Neutrophil (primary cell): ENCODE data around the gene TTC3.
"Not testable (repeated sequence)": the region's sequence is repeated elsewhere in the genome, so short reads cannot be mapped to it uniquely, and the experiment has no call there.

Experiments used
- H3K27ac ChIP-seq: fragments of 200-600 bp; sonication (generic); 2 replicates; pipeline ENCODE4 v1.5.1; 2016; ENCODE audit warnings: mild to moderate bottlenecking, moderate library complexity
- H3K27me3 ChIP-seq: fragments of 200-600 bp; sonication (generic); 2 replicates; pipeline ENCODE4 v1.6.0; 2016; ENCODE audit warnings: mild to moderate bottlenecking
- H3K36me3 ChIP-seq: fragments of 200-600 bp; sonication (generic); 2 replicates; pipeline ENCODE4 v1.5.1; 2017
- H3K4me1 ChIP-seq, 2 experiments: fragments of 200-600 bp in 1 of 2; sonication (generic) in 1 of 2; 1 replicate in 1 of 2; 2 replicates in 1 of 2; pipeline versions ENCODE4 v1.5.1 to v1.6.1; 2013 to 2016; ENCODE audit warnings: low read depth in 1 of 2, low read length in 1 of 2, mild to moderate bottlenecking in 1 of 2, moderate library complexity in 1 of 2; ENCODE audit not compliant: control insufficient read depth in 1 of 2, insufficient read depth in 1 of 2
- H3K4me3 ChIP-seq, 2 experiments: fragments of 200-600 bp in 1 of 2; sonication (generic) in 1 of 2; 1 replicate in 1 of 2; 2 replicates in 1 of 2; pipeline ENCODE4 v1.5.1; 2013 to 2016; ENCODE audit warnings: low read depth in 1 of 2, low read length in 1 of 2, mild to moderate bottlenecking in 1 of 2, moderate library complexity in 1 of 2
- H3K9me3 ChIP-seq: fragments of 200-600 bp; sonication (generic); 2 replicates; pipeline ENCODE4 v1.5.1; 2016
- CTCF ChIP-seq: fragments of 200-600 bp; sonication (generic); IDR thresholded peaks from 2 replicates; pipeline ENCODE4 v1.5.1; 2016; ENCODE audit warnings: antibody characterized with exemption

TTC3 gene

GRCh38 chr21:37032877-37033471 is 40.1 kb upstream of the TTC3 start:
- no peak for TF ChIP-seq CTCF
- no peaks in the 10 kb centered on the region for H3K27me3 ChIP-seq
- H3K27ac ChIP-seq, result no peak overlapping the region
- no peaks in the 10 kb centered on the region for H3K36me3 ChIP-seq
- H3K4me1 ChIP-seq, result no peaks in the 10 kb centered on the region
- no peak overlapping the region for H3K4me3 ChIP-seq
- H3K9me3 ChIP-seq, result no peaks in the 10 kb centered on the region

DNA sequence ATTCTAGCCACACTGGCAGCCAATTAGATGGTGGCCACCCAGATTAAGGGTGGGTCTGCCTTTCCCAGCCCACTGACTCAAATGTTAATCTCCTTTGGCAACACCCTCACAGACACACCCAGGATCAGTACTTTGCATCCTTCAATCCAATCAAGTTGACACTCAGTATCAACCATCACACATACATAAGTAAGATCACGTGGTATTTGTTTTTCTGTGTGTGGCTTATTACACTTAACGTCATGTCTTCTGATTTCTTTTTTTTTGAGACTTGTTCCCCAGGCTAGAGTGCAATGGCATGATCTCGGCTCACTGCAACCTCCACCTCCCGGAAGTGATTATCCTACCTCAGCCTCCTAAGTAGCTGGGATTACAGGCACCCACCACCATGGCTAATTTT is 38.7 kb upstream of the TTC3 start:
- H3K27ac ChIP-seq, H3K4me1 ChIP-seq, H3K9me3 ChIP-seq, H3K27me3 ChIP-seq, H3K4me3 ChIP-seq, H3K36me3 ChIP-seq: not testable (repeated sequence)

DNA sequence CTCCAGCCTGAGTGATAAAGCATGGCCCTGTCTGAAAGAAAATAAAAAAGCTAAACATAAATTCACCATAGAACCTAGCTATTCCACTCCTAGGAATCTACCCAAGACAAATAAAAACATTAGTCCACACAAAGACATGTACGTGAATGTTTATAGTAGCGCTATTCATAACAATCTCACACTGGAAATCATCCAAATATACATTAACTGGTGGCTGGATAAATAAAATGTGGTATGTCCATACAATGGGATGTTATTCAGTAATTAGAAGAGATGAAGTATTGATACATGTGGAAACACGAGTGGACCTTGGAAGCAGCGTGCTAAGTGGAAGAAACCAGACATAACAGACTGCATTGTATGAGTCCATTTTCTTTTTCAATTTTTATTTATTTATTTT is 36.9 kb upstream of the TTC3 start:
- no peaks in the 10 kb centered on the region for H3K4me1 ChIP-seq
- no peak for TF ChIP-seq CTCF
- H3K27ac ChIP-seq, result no peak overlapping the region
- no peaks in the 10 kb centered on the region for H3K27me3 ChIP-seq
- no peaks in the 10 kb centered on the region for H3K9me3 ChIP-seq
- no peaks in the 10 kb centered on the region for H3K36me3 ChIP-seq
- no peak overlapping the region for H3K4me3 ChIP-seq

DNA sequence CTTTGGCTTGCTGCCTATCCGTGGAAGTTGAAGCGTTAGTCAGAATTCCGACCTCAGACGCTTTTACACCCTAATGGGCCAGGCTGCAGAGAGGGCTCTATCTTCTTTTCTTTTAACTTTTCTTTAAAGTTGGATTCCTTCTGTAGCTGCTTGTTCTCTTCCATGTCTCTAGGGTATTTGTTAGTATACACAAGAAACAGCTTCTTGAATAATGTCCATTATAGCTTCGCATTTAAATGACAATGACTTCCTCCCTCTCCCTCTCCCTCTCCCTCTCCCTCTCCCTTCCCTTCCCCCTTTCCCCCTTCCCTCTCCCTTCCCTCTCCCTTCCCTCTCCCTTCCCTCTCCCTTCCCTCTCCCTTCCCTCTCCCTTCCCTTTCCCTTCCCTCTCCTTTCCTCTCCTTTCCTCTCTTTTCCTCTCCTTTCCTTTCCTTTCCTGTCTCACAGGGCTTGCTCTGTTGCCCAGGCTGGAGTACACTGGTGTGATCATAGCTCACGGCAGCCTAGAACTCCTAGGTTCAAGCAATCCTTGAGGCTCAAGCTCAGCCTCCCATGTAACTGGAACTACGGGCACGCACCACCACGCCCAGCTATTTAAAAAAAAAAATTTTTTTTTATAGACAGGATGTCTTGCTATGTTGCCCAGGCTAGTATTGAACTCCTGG is 33.5 kb upstream of the TTC3 start:
- no peak for TF ChIP-seq CTCF
- Histone ChIP-seq H3K9me3 (no peaks in the 10 kb centered on the region), H3K36me3 (no peaks in the 10 kb centered on the region), H3K27me3 (no peaks in the 10 kb centered on the region), H3K27ac (no peak overlapping the region), H3K4me1 (no peaks in the 10 kb centered on the region), H3K4me3 (no peak overlapping the region)

- Histone ChIP-seq H3K9me3 (no peaks in the 10 kb centered on the region), H3K4me1 (no peaks in the 10 kb centered on the region), H3K4me3 (no peak overlapping the region), H3K27me3 (no peaks in the 10 kb centered on the region), H3K27ac (no peak overlapping the region), H3K36me3 (no peaks in the 10 kb centered on the region)
- no peak for TF ChIP-seq CTCF
Observed at GRCh38 chr21:37040212-37040611, 32.8 kb upstream of the TTC3 start.

GRCh38 chr21:37041706-37042271 is 31.3 kb upstream of the TTC3 start:
- Histone ChIP-seq H3K27me3 (no peaks in the 10 kb centered on the region), H3K9me3 (no peaks in the 10 kb centered on the region), H3K36me3 (no peaks in the 10 kb centered on the region), H3K4me1 (no peaks in the 10 kb centered on the region), H3K4me3 (no peak overlapping the region), H3K27ac (no peak overlapping the region)
- no peak for TF ChIP-seq CTCF
